Astrocyte (in vitro differentiated cells and primary cell): ENCODE measurements around the gene ZNF512. TPM values are rescaled to one million over a fixed set of nuclear protein-coding genes. Genes with fewer than 3 reads are reported as not detected.

Experiments
- DNase-seq: peaks from one replicate; pipeline ENCODE4 v3.0.0-alpha.2; 2010; ENCODE audit warnings: low read depth
- FAIRE-seq: peaks from 2 replicates; lab custom pipeline; 2011; peaks lifted over from hg19 to GRCh38; lab: Jason Lieb, UNC
- H2AFZ ChIP-seq: 2 replicates; pipeline ENCODE4 v1.6.0; 2012; ENCODE audit warnings: low read depth, low read length, inconsistent platforms
- H3K27ac ChIP-seq: 2 replicates; pipeline ENCODE4 v1.5.1; 2011; ENCODE audit warnings: low read depth, low read length, inconsistent platforms
- H3K27me3 ChIP-seq: 2 replicates; pipeline ENCODE4 v1.6.0; 2011; ENCODE audit warnings: low read length, inconsistent platforms; ENCODE audit not compliant: insufficient read depth
- H3K36me3 ChIP-seq: 2 replicates; pipeline ENCODE4 v1.5.1; 2011; ENCODE audit warnings: low read length, inconsistent platforms; ENCODE audit not compliant: insufficient read depth
- H3K4me1 ChIP-seq: 2 replicates; pipeline ENCODE4 v1.5.1; 2011; ENCODE audit warnings: low read length, inconsistent platforms; ENCODE audit not compliant: insufficient read depth
- H3K4me2 ChIP-seq: 2 replicates; pipeline ENCODE4 v1.6.0; 2012; ENCODE audit warnings: low read length, inconsistent platforms
- H3K4me3 ChIP-seq: 2 replicates; pipeline ENCODE4 v1.5.1; 2011; ENCODE audit warnings: low read depth, mild to moderate bottlenecking, low read length, inconsistent platforms; ENCODE audit not compliant: insufficient read depth
- H3K79me2 ChIP-seq: 2 replicates; pipeline ENCODE4 v1.6.0; 2012; ENCODE audit warnings: mild to moderate bottlenecking, low read length, inconsistent platforms; ENCODE audit not compliant: insufficient read depth
- H3K9ac ChIP-seq: 2 replicates; pipeline ENCODE4 v1.6.0; 2012; ENCODE audit warnings: mild to moderate bottlenecking, low read length, inconsistent platforms
- H3K9me3 ChIP-seq: 2 replicates; pipeline ENCODE4 v1.5.1; 2012; ENCODE audit warnings: low read depth, mild to moderate bottlenecking, low read length, inconsistent platforms; ENCODE audit not compliant: insufficient read depth
- H4K20me1 ChIP-seq: 2 replicates; pipeline ENCODE4 v1.6.0; 2012; ENCODE audit warnings: low read length, inconsistent platforms; ENCODE audit not compliant: insufficient read depth
- H3K27ac Mint-ChIP-seq: one replicate; pipeline ENCODE4 v1.8.0; 2021; ENCODE audit warnings: mild to moderate bottlenecking, mixed read lengths; ENCODE audit not compliant: unreplicated experiment
- H3K27me3 Mint-ChIP-seq: one replicate; pipeline ENCODE4 v1.8.0; 2021; ENCODE audit warnings: low read depth, mixed read lengths; ENCODE audit not compliant: unreplicated experiment
- H3K36me3 Mint-ChIP-seq: one replicate; pipeline ENCODE4 v1.8.0; 2021; ENCODE audit warnings: low read depth, mixed read lengths; ENCODE audit not compliant: unreplicated experiment
- H3K4me1 Mint-ChIP-seq: one replicate; pipeline ENCODE4 v1.8.0; 2021; ENCODE audit warnings: low read depth, mixed read lengths; ENCODE audit not compliant: unreplicated experiment
- H3K4me3 Mint-ChIP-seq: one replicate; pipeline ENCODE4 v1.8.0; 2021; ENCODE audit warnings: mild to moderate bottlenecking, moderate library complexity, mixed read lengths; ENCODE audit not compliant: unreplicated experiment
- H3K9me3 Mint-ChIP-seq: one replicate; pipeline ENCODE4 v1.8.0; 2021; ENCODE audit warnings: mild to moderate bottlenecking, mixed read lengths; ENCODE audit not compliant: unreplicated experiment
- EZH2 ChIP-seq: IDR thresholded peaks from 2 replicates; pipeline ENCODE4 v1.6.1; 2012; ENCODE audit warnings: mild to moderate bottlenecking, low read length, inconsistent platforms; ENCODE audit not compliant: insufficient read depth
- total RNA-seq: library from RNA; stranded (reverse); gene quantifications from 2 replicates; pipeline ENCODE4 v1.2.1, GENCODE V29; 2021
- TF ChIP-seq, protein P1 (sequence below): IDR thresholded peaks from 2 replicates; pipeline ENCODE4 v1.5.1; 2011; ENCODE audit warnings: low read depth, mild to moderate bottlenecking, inconsistent platforms, low read length, moderate library complexity; ENCODE audit not compliant: insufficient read depth

Gene ZNF512
- total RNA-seq, 1 donor from 2014 or later, result 32.5 TPM

DNA sequence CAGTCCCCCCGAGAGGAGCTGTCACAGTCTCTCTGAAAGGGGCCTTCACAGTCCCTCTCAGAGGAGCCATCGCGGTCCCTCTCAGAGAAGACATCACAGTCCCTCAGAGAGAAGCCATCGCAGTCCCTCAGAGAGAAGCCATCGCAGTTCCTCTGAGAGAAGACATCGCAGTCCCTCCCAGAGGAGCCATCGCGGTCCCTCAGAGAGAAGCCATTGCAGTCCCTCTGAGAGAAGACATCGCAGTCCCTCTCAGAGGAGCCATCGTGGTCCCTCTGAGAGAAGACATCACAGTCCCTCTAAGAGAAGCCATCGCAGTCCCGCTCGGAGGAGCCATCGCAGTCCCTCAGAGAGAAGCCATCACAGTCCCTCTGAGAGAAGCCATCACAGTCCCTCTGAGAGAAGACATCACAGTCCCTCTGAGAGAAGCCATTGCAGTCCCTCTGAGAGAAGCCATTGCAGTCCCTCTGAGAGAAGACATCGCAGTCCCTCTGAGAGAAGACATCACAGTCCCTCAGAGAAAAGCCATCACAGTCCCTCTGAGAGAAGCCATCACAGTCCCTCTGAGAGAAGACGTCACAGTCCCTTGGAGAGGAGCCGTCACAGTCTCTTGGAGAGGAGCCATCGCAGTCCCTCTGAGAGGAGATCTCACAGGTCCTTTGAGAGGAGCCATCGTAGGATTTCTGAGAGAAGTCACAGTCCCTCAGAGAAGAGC lies 1.3 kb upstream of the ZNF512 start:
- Histone ChIP-seq H3K4me2 (no peak overlapping the region), H3K9me3 (peaks cover 3% of the 10 kb centered on the region), H3K27ac (no peak overlapping the region), H3K4me3 (no peak overlapping the region), H3K4me1 (peaks cover 15% of the 10 kb centered on the region), H2AFZ (no peak overlapping the region), H3K36me3 (no peaks in the 10 kb centered on the region), H3K9ac (no peak overlapping the region), H3K79me2 (peaks cover 37% of the 10 kb centered on the region), H3K27me3 (no peaks in the 10 kb centered on the region), H4K20me1 (peaks cover 22% of the 10 kb centered on the region)
- no peak for FAIRE-seq
- Mint-ChIP-seq H3K4me1 (peaks cover 12% of the 10 kb centered on the region), H3K27ac (peak overlapping the region; percentile 6), H3K36me3 (peaks cover 15% of the 10 kb centered on the region), H3K9me3 (peaks cover 40% of the 10 kb centered on the region), H3K4me3 (no peak overlapping the region), H3K27me3 (peaks cover 8% of the 10 kb centered on the region)
- TF ChIP-seq, protein P1, sequence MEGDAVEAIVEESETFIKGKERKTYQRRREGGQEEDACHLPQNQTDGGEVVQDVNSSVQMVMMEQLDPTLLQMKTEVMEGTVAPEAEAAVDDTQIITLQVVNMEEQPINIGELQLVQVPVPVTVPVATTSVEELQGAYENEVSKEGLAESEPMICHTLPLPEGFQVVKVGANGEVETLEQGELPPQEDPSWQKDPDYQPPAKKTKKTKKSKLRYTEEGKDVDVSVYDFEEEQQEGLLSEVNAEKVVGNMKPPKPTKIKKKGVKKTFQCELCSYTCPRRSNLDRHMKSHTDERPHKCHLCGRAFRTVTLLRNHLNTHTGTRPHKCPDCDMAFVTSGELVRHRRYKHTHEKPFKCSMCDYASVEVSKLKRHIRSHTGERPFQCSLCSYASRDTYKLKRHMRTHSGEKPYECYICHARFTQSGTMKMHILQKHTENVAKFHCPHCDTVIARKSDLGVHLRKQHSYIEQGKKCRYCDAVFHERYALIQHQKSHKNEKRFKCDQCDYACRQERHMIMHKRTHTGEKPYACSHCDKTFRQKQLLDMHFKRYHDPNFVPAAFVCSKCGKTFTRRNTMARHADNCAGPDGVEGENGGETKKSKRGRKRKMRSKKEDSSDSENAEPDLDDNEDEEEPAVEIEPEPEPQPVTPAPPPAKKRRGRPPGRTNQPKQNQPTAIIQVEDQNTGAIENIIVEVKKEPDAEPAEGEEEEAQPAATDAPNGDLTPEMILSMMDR, result no peak
- TF ChIP-seq EZH2, result no peak
- DNase-seq, result no peak

GRCh38 chr2:27582129-27582694 lies 630 bp upstream of the ZNF512 start:
- H3K4me3 ChIP-seq, result peak overlapping the region; percentile 85
- Mint-ChIP-seq H3K27me3 (peaks cover 8% of the 10 kb centered on the region), H3K4me3 (peak overlapping the region; percentile 95), H3K36me3 (peaks cover 13% of the 10 kb centered on the region), H3K27ac (peak overlapping the region; percentile 88), H3K4me1 (peaks cover 12% of the 10 kb centered on the region), H3K9me3 (peaks cover 38% of the 10 kb centered on the region)
- peaks cover 44% of the 10 kb centered on the region for H3K79me2 ChIP-seq
- H3K4me1 ChIP-seq, result peaks cover 15% of the 10 kb centered on the region
- H2AFZ ChIP-seq, result peak overlapping the region; percentile 85
- TF ChIP-seq, protein P1, result no peak
- no peak for TF ChIP-seq EZH2
- peaks cover 29% of the 10 kb centered on the region for H4K20me1 ChIP-seq
- no peaks in the 10 kb centered on the region for H3K36me3 ChIP-seq
- H3K4me2 ChIP-seq, result peak overlapping the region; percentile 97
- peak overlapping the region; percentile 44 for H3K9ac ChIP-seq
- DNase-seq, result no peak
- H3K27ac ChIP-seq, result peak overlapping the region; percentile 15
- no peaks in the 10 kb centered on the region for H3K27me3 ChIP-seq
- peaks cover 3% of the 10 kb centered on the region for H3K9me3 ChIP-seq
- no peak for FAIRE-seq
